Activated CD4-positive, alpha-beta T cell treated with anti-CD3 and anti-CD28 coated beads, Interleukin-2, amount 50 U/mL, for 24 hours (primary cell): ENCODE results near the gene SPTB.

ENCODE experiments used
- DNase-seq, 2 donors: peaks; one replicate each; pipeline ENCODE4 v3.0.0-alpha.2; 2020; ENCODE audit warnings: low read depth in 1 of 2, low spot score in 1 of 2

Gene SPTB

DNA sequence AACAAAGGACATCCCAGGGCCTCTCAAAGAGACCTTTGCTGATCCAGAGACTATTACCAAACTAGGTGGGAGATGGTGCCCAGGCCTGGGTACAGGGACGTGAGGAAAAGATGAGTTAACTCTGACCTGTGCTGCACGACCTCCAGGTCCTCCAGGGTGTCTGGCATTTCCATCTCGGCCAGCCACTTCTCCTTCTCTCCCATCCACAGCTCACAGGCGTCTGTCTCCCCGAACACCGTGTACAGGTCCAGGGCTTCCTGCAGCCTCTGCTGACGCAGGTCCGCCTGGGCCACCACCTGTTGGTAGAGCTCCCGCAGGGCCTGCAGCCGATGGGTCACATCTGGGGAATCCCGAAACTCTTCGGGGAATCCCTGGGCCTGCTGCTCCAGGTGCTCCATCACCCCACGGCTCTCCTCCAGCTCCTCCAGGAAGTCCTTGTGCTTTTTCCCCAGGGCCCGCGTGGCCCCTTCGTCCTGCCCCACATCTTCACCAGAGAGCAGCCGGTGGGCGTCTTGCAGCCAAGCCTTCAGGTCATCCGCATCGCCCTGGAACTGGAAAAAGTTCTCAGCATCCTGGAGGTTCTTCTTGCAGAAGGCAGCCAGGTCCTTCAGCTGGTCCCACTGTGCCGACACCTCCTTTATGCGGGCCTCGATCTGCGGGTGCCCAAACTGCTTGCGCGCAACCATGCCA, 86.7 kb downstream of the SPTB start:
- DNase-seq: no peak

DNA sequence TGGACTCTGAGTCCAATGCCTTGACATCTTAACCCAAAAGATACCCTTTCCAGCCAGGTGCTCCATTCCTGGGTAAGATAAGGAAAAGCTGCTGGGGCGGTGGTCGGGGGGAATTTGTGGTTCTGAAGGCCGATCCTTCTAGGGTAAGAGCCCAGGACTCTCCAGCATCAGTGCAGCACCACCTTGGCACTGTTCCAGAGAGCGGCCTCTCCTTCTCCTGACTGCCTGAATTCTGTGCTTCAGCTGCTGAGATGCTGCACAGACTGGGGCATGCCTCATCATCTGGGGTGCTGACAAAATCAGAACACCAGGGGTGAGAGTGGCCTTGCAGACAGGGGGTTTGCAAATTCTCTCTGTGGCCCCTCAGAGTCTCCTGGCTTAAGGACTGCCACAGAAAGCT, 87.5 kb downstream of the SPTB start:
- no peak for DNase-seq

DNA sequence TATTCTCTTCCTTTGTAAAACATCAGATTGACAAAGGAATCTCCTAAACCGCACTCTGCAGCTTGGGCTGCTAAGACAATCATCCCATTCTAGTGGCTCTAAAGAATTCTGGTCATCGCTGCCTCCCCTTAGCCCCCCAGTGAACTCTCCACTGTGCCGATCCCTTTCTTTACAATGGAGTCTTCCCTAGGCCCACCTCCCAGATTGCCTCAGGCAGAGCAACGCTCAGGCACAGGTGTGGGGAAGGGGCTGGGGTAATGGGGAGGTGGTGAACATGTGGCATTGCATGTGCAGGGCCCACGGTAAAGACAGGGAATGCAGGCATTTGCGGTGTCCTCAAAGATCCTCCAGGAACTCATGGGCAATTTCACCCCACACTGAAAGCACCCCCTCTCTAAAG, 89.2 kb downstream of the SPTB start:
- DNase-seq: no peak

DNA sequence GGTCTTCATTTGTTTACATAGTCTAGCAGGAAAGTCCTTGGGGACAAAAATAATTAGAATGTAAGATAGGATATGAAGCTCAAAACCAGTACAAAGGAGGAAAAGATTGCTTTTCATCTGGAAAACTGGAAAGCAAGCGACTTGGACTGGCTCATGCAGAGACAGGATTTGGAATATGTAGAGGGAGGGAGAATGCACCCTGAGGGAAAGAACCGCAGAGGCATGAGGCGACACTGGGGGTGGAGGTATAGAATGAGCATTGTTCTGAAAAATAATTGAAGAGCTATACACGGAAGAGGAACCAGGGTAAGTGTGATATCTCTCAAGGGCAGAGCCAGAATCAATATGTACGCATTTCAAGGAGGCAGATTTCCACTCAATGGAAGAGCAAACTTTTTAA, 90.0 kb downstream of the SPTB start:
- DNase-seq: no peak

DNA sequence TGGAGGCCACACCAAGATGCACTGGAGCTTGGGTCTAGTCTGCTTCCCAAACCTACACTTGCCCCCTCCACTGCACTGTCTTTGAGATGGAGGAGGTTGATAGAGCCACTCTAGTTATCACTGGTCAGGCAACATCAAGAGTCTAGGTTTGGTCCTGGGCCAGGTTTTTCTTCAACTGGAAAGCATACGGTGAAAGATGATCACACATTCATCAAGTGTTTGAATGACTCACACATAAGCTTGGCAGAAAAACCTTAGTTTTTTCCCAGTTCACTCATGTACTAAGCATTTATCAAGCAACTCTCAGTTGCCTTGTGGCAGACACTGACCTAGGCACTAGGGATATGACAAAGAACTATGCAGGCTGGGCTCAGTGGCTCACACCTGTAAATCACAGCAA, 91.0 kb downstream of the SPTB start:
- no peak for DNase-seq

DNA sequence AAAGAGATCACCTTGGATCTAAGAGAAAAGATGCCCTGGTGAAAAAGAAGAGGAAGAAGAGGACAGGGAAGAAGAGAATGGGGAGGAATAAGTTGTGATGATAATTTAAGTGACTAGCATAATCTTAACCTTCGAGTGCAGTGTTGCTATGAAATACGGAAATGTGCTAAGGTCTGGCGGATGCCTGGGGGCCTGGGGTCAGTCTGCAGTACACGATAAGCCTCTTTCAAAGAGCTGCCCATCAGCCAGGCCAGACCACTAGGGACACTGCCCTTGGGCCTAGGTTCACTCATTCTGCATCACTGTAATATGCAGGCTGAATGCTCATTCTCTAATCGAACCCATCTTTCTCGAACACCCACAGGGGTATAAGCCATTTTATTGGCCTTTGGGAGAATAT, 92.1 kb downstream of the SPTB start:
- no peak for DNase-seq

DNA sequence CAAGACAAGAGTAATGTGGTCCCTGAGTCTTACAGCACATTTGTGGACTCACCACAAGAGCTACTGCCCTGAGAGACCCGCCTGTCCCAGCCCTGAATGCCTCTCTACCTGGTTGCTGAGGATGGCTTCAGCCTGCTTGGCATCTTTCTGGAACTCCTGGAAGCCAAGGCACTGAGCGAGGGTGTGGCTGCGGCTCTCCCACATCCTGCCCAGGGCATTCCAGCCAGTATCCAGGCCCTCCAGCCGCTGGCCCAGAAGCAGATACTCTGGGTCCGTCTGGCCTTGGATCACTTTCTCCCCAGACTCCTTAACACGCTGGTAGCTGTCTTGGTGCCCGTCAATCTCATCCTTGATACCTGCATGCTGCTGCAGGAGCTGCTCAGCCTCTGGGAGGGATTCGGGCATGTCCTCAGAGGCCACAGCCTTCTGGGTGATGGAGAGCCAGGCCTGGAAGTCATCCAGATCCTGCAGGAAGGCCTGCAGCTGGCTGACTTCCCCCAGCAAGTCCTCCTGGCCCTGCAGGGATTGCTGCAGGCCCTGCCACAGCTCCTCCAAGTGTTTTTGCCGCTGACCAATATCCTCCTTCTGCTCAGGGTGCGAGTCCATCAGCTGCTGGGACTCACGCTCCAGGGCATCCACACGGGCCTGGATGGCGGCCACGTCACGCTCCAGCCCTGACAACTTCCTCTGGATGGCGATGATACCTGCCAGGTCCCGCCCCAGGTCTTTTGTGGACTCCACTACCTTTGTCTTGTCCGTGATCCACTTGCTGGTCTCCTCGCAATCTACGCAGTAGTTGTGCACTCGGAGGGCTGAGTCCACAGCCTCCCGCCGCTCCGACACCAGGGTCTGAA, 93.2 kb downstream of the SPTB start:
- no peak for DNase-seq

DNA sequence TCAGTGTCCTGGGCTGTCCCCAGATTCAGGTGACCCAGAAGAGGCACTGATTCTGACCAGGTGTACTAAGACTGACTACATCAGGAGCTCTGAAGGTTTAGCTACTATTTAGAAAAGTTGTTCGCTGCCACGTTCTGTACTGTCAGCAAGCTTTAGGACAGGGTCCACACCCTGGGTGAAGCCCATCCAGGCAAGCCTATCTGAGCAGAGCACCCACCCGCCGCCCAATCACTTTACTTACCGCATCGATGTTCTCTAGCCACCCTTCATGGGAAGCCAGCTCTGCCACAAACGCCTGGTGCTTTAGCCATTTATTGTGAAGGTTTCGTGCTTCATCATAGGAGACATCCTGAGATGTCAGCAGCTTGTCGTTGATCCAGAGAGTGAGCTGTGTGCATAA, 95.7 kb downstream of the SPTB start:
- no peak for DNase-seq

DNA sequence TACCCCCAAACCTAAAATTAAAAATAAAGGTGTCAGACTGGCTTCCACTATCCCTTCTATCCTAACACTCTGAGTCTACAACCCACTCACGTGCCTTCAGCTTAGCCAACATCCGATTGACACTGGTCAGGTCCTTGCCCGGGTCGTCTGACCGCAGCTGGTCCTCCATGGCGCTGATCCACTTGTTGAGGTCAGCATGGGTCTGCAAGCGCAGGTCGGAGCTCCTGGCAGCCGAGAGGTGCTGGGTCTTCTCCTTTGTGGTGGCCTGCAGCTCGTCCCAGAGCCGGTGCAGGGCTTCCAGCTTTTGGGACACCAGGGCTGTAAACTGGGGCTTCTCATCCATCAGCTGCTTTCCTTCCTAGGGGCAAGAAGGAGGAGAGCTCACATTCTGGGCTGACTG, 97.5 kb downstream of the SPTB start:
- no peak for DNase-seq

DNA sequence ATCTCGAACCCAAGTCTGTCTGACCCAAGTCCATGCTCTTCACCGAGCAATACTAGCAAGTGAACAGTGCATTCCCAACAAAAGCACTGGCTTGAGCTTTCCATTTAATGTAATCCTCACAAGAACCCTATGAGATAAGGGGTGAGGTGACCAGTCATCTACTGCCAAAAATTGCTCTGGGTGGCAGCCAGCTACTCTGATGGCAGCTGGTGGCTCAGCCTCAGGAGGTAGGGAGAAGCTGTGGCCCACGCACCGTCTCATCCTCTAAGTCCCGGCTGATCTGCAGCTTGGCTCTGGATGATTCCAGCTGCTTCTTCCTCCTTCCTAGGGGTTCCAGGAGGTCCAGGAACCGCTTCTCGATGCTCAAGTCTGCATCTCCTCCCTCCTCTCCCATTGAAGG, 100.2 kb downstream of the SPTB start:
- no peak for DNase-seq

DNA sequence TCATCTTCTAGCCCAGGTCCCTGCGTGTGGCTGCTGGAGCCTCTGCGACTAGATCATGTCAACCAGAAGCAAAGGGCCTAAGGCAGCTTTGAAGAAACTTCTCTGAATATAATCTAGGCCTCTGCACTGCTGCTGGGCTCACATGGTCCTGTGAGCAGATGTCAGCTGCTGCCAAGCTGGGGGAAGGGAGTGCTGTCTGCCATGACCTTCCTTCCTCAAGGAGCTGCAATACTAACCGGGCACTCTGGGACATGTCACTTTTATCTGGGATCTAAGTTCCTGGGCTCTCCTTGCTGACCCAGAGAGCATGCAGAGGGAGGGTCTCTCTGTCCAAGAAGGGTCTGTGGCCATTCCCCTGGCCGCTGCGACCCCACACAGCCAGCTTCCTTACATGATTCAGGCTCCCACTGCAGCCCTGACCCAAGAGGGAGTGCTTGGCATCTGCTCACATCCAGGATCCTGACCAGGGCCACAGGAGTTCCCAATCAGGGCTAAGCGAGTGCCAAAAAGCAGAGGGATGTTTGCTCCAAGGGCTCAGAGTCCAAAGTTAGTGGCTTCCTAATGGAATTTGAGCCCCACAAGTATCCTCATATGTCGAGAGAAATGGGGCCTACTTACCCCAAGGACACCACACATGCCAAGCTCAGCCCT, 101.5 kb downstream of the SPTB start:
- DNase-seq: no peak

DNA sequence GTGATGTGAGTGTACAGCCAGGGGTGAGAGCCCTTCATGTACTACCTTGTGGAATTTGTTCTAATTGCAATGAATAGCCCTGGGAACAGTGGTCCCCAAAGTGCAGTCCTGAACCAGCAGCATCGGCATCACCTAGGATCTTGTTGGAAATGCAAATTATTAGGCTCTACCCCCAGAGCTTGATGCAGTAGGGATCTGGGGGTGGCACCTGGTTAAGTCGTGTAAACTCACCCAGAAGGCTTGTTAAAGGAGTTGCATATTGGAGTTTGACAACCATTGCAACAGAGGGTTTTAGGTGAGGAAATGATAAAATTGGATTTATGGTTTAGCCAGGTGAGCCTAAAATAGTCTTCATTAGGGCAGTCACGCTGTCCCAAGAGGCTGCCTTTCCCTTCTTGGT, 102.2 kb downstream of the SPTB start:
- DNase-seq: no peak

DNA sequence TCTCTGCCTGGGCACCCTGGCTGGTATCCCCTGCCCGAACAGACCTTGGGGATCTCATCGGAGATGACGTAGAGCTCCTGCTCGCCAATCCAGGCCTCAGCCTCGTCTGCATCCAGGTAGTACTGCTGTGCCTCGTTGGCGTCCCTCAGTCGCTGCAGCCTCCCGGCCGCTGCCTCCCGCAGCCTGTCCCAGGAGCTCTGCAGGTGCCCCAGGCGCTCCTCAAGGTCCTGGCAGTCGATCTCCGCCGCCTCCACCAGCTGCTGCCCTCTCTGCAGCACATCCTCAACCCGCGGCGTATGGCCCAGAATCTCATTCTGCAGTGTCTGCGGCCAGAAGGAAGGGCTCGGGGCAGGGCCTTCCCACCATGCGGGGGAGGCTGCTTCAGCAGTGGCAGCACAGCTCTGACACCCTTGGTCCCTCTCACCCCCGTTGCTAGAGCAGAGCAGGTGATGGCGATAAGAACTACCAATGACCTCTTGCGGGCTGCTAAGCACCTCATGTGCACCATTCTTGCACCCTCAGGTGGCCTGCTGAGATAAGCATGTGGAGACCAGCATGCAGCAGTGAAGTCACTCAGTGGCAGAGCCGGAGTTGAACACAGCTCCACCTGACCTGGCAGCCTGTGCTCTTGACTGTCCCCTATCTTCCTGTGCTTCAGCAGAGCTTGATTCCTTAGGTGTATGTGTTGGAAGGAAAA, 104.5 kb downstream of the SPTB start:
- DNase-seq: no peak

DNA sequence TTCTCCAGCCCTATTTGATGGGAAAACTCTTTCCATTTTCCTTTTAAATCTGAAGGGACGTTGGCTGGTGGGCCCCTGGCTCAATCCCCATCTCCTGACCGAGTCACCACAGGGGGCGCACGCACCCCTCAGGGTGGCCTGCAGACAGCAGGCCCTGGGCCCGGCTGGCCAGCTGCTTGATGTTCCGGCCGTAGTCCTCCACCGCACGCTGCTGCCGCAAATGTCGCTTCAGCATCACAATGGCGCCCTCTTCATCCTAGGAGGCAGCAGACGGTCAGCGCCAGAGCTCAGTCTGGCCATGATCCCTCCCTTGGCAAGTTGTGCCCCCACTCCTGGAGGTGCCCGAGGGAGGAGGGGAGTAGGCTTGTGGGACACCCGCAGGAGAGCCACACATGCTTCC, 105.4 kb downstream of the SPTB start:
- no peak for DNase-seq

DNA sequence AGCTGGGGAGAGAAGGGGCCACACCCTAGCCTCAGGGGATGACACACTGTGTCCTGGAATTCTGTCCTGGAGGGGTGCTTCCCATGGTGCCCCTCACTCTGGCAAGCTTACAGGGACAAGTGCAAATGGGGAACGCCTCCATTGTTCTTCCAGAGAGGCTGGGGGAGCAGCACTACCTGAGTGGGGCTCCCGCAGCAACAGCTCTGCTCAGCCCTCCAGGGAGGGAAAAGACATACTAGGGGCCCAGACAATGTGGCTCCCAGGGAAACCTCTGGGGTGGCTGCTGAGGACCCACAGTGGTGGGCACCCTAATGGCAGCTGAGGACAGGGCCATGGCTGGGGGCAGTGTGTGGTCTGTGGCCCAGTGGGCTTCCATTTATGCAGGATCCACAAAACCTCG, 106.1 kb downstream of the SPTB start:
- DNase-seq: no peak

DNA sequence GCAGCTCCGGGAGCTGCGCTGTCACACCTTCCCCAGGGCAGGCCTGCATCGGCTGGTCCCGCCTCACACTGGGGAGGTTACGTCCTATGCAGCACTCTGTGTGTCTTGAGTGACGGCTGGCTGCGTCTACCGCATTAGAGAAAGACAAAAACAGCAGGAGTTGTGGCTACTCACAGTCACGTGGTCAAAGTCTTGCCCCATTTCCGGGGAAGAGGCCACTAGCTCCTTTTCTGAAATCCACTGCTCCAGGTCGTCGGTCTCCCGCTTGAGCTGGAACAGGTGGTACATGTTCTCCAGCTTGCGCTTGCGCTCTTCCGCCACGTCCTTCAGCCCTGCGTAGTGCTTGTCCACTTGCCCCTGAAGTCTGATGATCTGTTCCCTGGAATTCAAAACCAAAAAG, 106.7 kb downstream of the SPTB start:
- DNase-seq: no peak

DNA sequence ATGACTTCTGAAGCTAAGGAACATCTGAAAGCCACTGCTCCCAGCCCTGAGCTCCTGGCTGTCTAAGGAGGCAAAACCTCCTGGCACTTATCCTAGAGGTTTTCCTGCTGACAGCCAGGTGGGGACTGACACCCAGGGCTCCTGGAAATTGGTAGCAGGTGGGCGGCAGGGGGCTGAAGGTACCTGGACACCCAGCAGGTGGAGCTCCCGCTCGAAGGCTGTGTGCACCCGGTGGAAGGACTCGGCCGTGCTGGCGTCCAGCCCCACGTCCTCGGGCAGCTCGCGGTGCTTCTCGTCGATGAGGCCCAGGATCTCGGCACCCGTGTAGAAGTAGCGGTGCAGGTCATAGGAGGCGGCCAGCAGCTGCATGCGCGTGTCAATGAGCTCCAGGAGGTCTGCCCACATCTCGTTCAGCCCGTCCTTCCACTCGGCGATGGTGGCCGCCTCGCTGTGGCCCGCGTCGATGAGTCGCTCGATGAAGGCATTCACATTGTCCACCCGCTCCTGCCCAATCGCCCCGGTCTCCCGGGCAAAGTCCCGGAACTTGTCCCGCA, 107.2 kb downstream of the SPTB start:
- no peak for DNase-seq

DNA sequence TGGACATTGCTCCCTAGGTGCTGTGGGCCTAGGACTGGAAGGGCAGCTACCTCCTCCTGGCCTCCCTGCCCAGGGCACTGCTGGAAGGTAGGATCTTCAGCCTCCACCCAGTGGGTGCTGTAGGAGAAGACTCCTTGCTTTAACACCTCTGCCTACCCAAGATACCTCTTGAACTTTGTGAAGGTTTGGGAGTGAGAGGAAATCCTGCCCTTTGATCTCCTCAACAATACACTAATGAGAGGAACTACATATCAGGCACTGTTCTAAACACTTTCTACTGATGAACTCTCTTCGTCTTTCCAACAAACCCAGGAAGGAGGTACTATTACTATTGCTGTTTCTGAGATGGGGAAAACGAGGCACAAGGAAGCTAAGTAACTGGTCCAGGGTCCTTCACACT, 108.5 kb downstream of the SPTB start:
- DNase-seq: no peak

DNA sequence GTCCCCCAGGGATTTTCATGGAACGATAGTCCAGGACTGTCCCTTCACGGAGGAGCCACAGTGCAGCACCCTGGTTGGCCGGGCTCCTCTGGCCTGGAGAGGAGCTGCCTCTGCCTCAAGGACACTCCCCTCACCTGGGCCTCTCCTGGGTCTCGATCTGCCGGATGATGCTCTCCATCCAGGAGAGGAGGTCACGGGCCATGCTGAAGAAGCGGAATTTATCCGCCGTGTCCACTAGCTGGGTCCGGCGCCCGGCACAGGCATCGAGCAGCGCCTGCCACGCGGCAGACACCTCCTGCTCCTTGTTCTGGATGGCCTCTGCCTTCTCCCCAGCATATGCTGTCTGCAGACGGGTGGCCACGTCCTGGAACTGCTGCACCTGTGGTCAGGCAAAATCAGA, 109.0 kb downstream of the SPTB start:
- no peak for DNase-seq

DNA sequence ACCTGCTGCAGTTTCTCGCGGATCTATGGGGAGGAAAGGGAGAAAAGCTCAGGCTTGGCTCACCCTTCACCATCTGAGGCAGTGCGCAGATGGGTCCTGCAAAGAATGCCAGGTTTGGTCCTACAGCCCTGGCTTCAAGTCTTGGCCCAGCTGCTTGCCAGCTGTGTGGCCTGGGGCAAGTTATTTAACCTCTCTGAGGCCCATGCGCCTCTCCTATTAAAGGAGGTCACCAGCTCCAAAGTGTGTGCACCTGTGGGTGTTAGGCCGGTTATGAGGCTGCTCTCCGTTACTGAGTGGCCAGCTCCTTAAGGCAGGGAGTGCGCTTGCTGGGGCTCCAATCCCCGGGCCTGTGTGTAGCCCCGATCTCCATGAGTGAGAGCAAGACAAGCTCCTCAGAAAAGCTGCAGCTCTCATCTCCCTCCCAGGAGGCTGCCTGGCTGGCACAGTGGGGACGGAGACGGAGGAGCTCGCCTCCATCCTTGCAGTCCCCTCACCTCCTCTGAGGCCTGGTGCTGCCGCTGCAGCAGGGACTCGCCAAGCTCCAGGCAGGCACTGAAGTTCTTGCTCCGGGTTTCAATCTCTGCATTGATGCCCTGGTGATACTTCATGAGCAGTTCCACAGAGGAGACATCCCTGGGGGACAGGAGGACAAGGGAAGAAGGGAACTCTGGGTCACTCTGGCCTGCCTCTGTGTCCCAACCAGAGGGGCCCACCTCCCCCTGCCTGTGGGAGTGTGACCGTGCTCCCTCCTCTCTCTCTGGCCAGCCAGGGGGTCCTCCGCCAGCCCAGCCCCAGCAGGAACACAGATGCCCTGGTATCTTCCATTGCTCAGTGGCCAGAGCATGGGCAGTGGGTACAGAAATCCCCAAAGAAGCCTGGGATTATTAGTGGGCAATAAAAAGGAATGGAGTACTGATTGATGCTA, 110.3 kb downstream of the SPTB start:
- DNase-seq: no peak
